ENCODE data around the gene ENPP1.

Gene ENPP1

DNA sequence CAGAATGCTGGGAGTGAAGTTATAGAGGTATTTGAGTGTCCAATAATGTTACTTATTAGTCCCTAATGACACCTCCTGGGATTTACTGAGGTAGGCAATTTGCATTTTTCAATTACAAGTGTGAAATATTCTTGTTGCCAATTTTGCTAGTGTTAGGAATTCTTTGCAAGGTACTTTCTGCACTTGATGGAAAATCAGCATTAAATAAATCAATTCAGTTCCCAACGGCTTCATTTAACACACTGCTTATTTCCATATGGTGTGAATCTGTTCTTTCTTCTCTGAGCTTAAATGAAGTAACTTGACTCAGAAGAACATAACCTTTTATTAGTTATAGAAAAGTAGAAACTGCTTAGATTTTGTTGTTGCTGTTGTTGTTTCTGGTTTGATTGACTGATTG lies 122.2 kb downstream of the ENPP1 start:
- no peak overlapping the region for H3K27ac ChIP-seq (ENCODE audit: low read depth, low read length)
- H3K9me2 ChIP-seq (replicated peaks; ENCODE audit: insufficient read depth, low read length): no peaks in the 10 kb centered on the region
- H3K36me3 ChIP-seq (ENCODE audit: low read length): no peaks in the 10 kb centered on the region
- TF ChIP-seq, protein P1, sequence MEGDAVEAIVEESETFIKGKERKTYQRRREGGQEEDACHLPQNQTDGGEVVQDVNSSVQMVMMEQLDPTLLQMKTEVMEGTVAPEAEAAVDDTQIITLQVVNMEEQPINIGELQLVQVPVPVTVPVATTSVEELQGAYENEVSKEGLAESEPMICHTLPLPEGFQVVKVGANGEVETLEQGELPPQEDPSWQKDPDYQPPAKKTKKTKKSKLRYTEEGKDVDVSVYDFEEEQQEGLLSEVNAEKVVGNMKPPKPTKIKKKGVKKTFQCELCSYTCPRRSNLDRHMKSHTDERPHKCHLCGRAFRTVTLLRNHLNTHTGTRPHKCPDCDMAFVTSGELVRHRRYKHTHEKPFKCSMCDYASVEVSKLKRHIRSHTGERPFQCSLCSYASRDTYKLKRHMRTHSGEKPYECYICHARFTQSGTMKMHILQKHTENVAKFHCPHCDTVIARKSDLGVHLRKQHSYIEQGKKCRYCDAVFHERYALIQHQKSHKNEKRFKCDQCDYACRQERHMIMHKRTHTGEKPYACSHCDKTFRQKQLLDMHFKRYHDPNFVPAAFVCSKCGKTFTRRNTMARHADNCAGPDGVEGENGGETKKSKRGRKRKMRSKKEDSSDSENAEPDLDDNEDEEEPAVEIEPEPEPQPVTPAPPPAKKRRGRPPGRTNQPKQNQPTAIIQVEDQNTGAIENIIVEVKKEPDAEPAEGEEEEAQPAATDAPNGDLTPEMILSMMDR (IDR thresholded peaks at IDR 0.05; ENCODE audit: insufficient read depth, low read length, poor library complexity, severe bottlenecking): no peak
- no peaks in the 10 kb centered on the region for H3K79me2 ChIP-seq (ENCODE audit: insufficient read depth, low read length)
- no peaks in the 10 kb centered on the region for H3K9me3 ChIP-seq (ENCODE audit: insufficient read depth, low read length)
- no peak overlapping the region for H3K9ac ChIP-seq (ENCODE audit: low read length)
- no peaks in the 10 kb centered on the region for H4K20me1 ChIP-seq (ENCODE audit: low read depth, low read length)
- H3K27me3 ChIP-seq (ENCODE audit: low read length): no peaks in the 10 kb centered on the region
- H3K4me3 ChIP-seq (ENCODE audit: insufficient read depth, low read length, poor library complexity, severe bottlenecking): no peak overlapping the region
- H3F3A ChIP-seq (ENCODE audit: insufficient read depth): no peaks in the 10 kb centered on the region
- H3K4me2 ChIP-seq (ENCODE audit: low read depth, low read length, poor library complexity, severe bottlenecking): no peak overlapping the region
- H2AFZ ChIP-seq (ENCODE audit: low read depth, low read length, severe bottlenecking): no peak overlapping the region

- H3K27ac ChIP-seq (ENCODE audit: low read depth, low read length): no peak overlapping the region
- no peaks in the 10 kb centered on the region for H3F3A ChIP-seq (ENCODE audit: insufficient read depth)
- no peak for TF ChIP-seq EZH2phosphoT487 (conservative IDR thresholded peaks at IDR 0.05; ENCODE audit: low read length)
- TF ChIP-seq, protein P1 (IDR thresholded peaks at IDR 0.05; ENCODE audit: insufficient read depth, low read length, poor library complexity, severe bottlenecking): no peak
- H3K79me2 ChIP-seq (ENCODE audit: insufficient read depth, low read length): no peaks in the 10 kb centered on the region
- no peak overlapping the region for H2AFZ ChIP-seq (ENCODE audit: low read depth, low read length, severe bottlenecking)
- H3K36me3 ChIP-seq (ENCODE audit: low read length): no peaks in the 10 kb centered on the region
- no peak overlapping the region for H3K4me2 ChIP-seq (ENCODE audit: low read depth, low read length, poor library complexity, severe bottlenecking)
- H4K20me1 ChIP-seq (ENCODE audit: low read depth, low read length): no peaks in the 10 kb centered on the region
- no peak overlapping the region for H3K4me3 ChIP-seq (ENCODE audit: insufficient read depth, low read length, poor library complexity, severe bottlenecking)
- no peaks in the 10 kb centered on the region for H3K27me3 ChIP-seq (ENCODE audit: low read length)
- no peak overlapping the region for H3K9ac ChIP-seq (ENCODE audit: low read length)
- H3K9me3 ChIP-seq (ENCODE audit: insufficient read depth, low read length): no peaks in the 10 kb centered on the region
- H3K9me2 ChIP-seq (replicated peaks; ENCODE audit: insufficient read depth, low read length): no peaks in the 10 kb centered on the region
Measured at GRCh38 chr6:131931063-131931750, 123.4 kb downstream of the ENPP1 start.

- Histone ChIP-seq H3K9me3 (ENCODE audit: insufficient read depth, low read length) (no peaks in the 10 kb centered on the region), H3K9ac (ENCODE audit: low read length) (no peak overlapping the region), H3K4me2 (ENCODE audit: low read depth, low read length, poor library complexity, severe bottlenecking) (no peak overlapping the region), H3K27me3 (ENCODE audit: low read length) (no peaks in the 10 kb centered on the region), H3F3A (ENCODE audit: insufficient read depth) (no peaks in the 10 kb centered on the region), H4K20me1 (ENCODE audit: low read depth, low read length) (no peaks in the 10 kb centered on the region), H3K27ac (ENCODE audit: low read depth, low read length) (no peak overlapping the region), H3K79me2 (ENCODE audit: insufficient read depth, low read length) (no peaks in the 10 kb centered on the region), H3K36me3 (ENCODE audit: low read length) (no peaks in the 10 kb centered on the region), H3K4me3 (ENCODE audit: insufficient read depth, low read length, poor library complexity, severe bottlenecking) (no peak overlapping the region), H2AFZ (ENCODE audit: low read depth, low read length, severe bottlenecking) (no peak overlapping the region), H3K9me2 (replicated peaks; ENCODE audit: insufficient read depth, low read length) (no peaks in the 10 kb centered on the region)
- no peak for TF ChIP-seq EZH2phosphoT487 (conservative IDR thresholded peaks at IDR 0.05; ENCODE audit: low read length)
- TF ChIP-seq, protein P1 (IDR thresholded peaks at IDR 0.05; ENCODE audit: insufficient read depth, low read length, poor library complexity, severe bottlenecking): no peak
Measured at GRCh38 chr6:131936156-131936555, 128.3 kb downstream of the ENPP1 start.
